Measurements from ENCODE around the gene NDST3.
"Not testable (repeated sequence)": the region's sequence is repeated elsewhere in the genome, so short reads cannot be mapped to it uniquely, and the experiment has no call there.

NDST3 gene

DNA sequence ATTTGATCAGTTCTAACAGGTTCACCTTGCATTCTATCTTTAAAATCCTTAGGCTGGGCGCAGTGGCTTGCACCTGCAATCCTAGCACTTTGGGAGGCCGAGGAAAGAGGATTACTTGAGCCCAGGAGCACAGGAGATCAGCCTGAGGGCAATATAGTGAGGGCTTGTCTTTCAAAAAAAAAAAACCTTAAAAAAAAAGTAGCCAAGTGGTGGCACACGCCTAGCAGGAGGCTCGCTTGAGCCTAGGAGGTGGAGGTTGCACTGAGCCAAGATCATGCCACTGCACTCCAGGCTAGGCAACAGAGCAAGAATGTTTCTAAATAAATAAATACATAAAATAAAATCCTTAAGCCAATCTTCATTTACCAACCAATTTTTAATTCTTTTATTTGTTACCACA is 243.0 kb downstream of the NDST3 start:
- no peak for DNase-seq

DNA sequence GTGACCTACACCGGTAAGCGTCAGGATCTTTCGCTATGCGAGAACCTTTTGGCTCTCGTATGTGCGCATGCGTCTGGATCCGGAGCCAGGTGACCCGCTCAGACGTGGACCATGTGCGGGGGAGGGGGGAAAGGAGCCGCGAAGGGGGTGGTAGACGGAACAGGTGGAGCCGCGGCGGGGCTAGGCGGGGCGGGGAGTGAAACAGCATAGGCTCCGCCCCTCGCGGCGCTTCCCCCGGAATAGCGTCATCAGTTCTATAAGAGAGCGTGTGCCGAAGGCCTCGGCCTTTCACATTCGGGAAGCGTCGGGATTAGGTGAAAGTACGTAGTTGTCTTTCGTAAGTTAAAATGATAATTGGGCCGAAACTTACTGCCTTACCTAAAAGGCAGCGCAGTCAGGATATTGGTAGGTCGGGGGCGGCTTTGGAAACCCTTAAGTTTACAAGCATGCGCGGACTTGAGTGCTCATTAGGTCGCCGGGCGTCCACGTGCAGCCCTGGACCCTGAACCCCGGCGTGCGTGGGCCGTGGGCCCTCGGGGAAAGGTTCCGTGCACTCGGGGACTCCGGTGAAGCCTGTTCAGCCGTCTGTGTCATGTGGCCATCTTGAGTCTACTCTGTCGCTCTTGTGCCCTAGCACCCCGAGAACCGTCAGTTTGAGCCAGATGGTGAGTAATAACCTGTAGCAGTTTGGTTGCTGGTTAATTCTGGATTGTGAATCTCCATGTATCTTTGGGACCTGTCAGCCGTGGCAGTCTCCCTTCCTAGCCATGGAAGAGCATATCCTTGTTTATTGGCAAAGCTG is 244.4 kb downstream of the NDST3 start:
- DNase-seq, result peak; percentile 44

DNA sequence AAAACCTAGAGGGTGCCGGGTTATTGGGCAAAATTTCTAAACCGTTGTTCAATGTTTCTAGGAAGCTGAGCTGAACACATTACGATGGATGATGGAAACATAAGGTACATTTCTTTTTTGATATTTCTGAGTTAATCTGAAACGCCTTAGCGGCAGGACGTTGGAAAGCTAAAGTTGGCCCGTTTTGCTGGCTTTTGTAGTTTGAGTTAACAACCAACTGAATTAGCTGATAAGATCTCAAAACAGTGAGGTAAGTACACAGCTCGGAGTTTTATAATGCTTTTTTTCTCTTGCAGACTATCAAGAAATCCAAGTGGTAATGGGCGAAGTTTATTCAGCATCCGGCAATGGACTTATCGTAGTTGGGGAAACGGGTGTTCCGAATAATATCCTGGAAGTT is 245.0 kb downstream of the NDST3 start:
- DNase-seq, result no peak

- DNase-seq, result no peak
These were observed 245.7 kb downstream of the NDST3 start for GRCh38 chr4:118279920-118280432.

- no peak for DNase-seq
These were observed 246.4 kb downstream of the NDST3 start for GRCh38 chr4:118280501-118281218.

DNA sequence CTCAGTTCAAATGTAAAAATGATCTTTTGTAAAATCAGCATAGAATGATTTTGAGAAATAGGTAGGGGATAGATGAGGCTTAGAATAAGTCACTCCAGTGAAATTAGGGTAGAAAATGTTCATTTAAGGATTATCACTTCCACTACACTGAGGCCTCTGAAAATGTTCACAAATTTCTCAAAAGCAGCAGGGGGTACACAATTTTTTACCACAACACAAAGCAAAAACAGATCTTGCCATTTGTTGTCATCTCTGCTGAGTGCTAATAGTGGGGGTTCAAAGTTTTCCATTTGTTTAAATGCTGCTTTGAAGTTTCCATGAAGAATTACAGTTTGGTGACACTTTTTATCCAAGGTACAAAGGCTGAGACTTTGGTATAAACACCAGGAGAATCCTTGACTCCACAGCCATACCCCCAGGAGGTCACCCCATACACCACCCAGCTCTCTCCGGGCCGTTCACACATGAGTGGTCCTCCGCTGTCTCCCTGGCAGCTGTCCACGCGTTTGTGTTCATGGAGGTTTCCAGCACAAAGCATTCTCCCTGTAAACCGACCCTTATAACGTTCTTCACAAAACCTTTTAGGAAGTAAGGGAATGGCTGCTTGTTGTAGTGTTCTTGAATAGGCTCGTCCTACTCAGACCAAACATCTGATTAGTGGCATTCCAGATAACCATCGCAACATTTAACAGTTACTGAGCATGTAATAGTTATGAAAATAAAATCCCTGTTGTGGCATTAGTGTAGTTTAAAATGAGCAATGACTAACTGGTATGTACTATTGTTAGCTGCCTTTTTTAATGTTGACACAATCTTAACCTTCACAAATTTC is 247.5 kb downstream of the NDST3 start:
- no peak for DNase-seq

- no peak for DNase-seq
These were observed 248.4 kb downstream of the NDST3 start for GRCh38 chr4:118282692-118283091.

GRCh38 chr4:118284169-118284568 is 249.9 kb downstream of the NDST3 start:
- DNase-seq, result no peak

- no peak for DNase-seq
These were observed 251.6 kb downstream of the NDST3 start for GRCh38 chr4:118285931-118286330.

GRCh38 chr4:118286685-118287084 is 252.4 kb downstream of the NDST3 start:
- DNase-seq, result no peak

- DNase-seq, result no peak
These were observed 253.6 kb downstream of the NDST3 start for GRCh38 chr4:118287711-118288451.

DNA sequence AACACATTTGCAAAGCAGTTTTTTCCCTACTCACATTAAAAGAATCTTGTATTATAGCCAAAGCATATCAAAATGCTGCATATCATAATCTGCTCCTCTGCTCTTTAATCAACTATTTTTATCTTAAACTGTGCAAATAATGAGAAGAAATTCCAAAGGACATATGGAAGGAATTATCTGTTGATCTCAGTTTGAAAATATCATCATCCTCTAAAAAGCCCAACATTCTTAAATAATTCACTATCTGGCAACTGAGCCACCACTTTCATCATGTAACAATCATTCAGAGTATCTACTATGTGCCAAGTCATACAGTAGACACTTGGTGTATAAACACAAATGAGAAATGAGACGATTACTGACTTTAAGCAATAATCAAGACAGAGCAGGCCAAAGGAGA is 255.5 kb downstream of the NDST3 start:
- DNase-seq, result no peak

DNA sequence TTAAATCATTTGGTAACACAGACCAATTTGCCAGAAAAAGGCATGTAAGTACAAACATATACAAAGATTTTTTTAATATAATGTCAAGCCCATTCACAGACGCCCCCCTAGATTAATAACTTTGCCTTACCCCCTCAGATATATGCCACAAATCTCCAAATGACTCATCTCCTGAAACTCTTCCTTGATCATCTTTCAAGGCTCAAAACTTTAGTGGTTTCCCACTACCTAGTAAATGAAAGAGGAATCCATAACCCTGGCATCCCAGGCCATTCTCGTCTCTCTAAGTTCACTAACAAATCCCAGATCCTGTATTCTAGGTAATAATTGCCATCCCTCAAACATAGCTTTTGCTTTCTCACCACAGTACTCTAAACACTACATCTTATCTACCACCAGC is 256.7 kb downstream of the NDST3 start:
- no peak for DNase-seq

DNA sequence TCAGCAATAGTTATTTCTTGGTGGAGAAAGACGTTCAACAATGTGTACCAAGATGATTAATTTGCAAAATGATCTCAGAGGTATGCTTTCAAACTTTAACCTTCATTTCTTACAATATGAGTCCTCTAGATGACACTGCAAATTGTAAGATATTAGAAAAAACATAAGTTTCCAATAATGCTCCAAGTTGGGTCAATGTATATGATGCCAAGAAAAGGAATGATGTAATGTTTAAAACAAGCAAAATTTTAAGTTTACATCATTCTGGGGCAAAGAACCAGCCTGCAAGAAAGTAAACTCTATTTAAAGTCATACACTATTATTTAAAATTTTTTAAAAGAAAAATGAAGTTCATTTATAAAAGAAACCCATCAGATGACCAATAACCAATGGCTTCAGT is 262.4 kb downstream of the NDST3 start:
- DNase-seq, result no peak

DNA sequence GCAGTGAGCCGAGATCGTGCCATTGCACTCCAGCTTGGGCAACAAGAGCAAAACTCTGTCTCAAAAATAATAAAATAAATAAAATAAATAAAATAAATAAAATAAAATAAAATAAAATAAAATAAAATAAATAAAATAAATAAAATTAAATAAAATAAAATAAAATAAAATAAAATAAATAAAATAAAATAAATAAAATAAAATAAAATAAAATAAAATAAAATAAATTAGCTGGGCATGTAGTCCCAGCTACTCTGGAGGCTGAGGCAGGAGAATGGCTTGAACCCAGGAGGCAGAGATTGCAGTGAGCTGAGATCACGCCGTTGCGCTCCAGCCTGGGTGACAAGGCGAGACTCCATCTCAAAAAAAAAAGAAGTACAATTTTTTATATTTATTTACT is 265.3 kb downstream of the NDST3 start:
- not testable (repeated sequence) for DNase-seq

GRCh38 chr4:118307643-118308042 is 273.4 kb downstream of the NDST3 start:
- no peak for DNase-seq

Measured in NCI-H187 treated with DMSO at 0.1 percent for 48 hours (cell line).